Esophagus (tissue), 2 donors: ENCODE data around the gene POTEF. TPM values are rescaled to one million over a fixed set of nuclear protein-coding genes. Genes with fewer than 3 reads are reported as not detected.
"Not testable (repeated sequence)": the region's sequence is repeated elsewhere in the genome, so short reads cannot be mapped to it uniquely, and the experiment has no call there.

Experiments used
- H3K27ac ChIP-seq, 2 donors: one replicate each; pipeline ENCODE4 v1.5.1; 2013; ENCODE audit warnings: low read depth in 2 of 2, mild to moderate bottlenecking in 2 of 2, inconsistent platforms in 1 of 2, low read length in 1 of 2, moderate library complexity in 1 of 2
- H3K27me3 ChIP-seq, 2 donors: one replicate each; pipeline ENCODE4 v1.6.1; 2013; ENCODE audit warnings: low read length in 2 of 2, control low read depth in 1 of 2, mild to moderate bottlenecking in 1 of 2; ENCODE audit not compliant: insufficient read depth in 2 of 2, control insufficient read depth in 1 of 2
- H3K36me3 ChIP-seq, 2 donors: one replicate each; pipeline ENCODE4 v1.6.1; 2013; ENCODE audit warnings: low read length in 1 of 2; ENCODE audit not compliant: control insufficient read depth in 2 of 2, insufficient read depth in 2 of 2
- H3K4me1 ChIP-seq, 2 donors: one replicate each; pipeline ENCODE4 v1.6.1; 2013; ENCODE audit warnings: low read length in 1 of 2; ENCODE audit not compliant: control insufficient read depth in 2 of 2, insufficient read depth in 2 of 2
- H3K4me3 ChIP-seq, 2 donors: one replicate each; pipeline ENCODE4 v1.5.1; 2013; ENCODE audit warnings: low read length in 2 of 2, mild to moderate bottlenecking in 2 of 2, low read depth in 1 of 2, moderate library complexity in 1 of 2
- H3K9me3 ChIP-seq, 2 donors: one replicate each; pipeline ENCODE4 v1.6.1; 2013; ENCODE audit warnings: mild to moderate bottlenecking in 2 of 2, low read depth in 1 of 2, low read length in 1 of 2, moderate library complexity in 1 of 2; ENCODE audit not compliant: control insufficient read depth in 2 of 2, insufficient read depth in 1 of 2
- WGBS, 2 donors: extraction: QIAGEN DNeasy Blood & Tissue Kit; methylation state at CpG; one replicate each; pipeline ENCODE4 v1.1.7; 2013; 5-methylcytosine and 5-hydroxymethylcytosine counted together
- polyA plus RNA-seq, 2 donors: library from polyadenylated mRNA; stranded (reverse); fragments of 200-250 nt; gene quantifications; one replicate each; pipeline ENCODE4 v1.2.3, GENCODE V29; 2013
- donor health status: healthy with polysubstance abuse.
- donor health status: Bipolar disorder and iron deficiency.

Gene POTEF
- polyA plus RNA-seq, 2 donors: not detected

DNA sequence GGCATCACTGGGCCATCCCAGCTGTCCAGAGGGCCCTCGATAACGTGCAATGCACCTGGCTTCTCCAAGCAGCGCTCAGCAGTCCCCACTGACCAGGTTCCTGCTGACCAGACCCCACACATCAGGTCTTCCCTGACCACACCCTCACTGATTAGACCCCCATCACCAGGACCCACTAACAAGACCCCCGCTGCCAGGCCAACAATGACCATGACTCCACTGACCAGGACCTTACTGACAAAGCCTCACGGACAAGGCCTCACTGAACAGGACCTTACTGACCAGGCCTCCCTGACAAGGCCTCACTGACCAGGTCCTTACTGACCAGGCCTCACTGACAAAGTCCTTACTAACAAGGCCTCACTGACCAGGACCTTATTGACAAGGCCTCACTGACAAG lies 76.6 kb downstream of the POTEF start:
- H3K27ac ChIP-seq, H3K27me3 ChIP-seq, H3K4me3 ChIP-seq, H3K4me1 ChIP-seq, H3K36me3 ChIP-seq, H3K9me3 ChIP-seq: not testable (repeated sequence)
- 95 to 99% methylated on average over 2 to 3 of the region's 5 CpGs for WGBS, 2 donors

- WGBS, 2 donors: 30 to 35% methylated on average over 1 of the region's 4 CpGs
- not testable (repeated sequence) for H3K4me1 ChIP-seq, H3K27me3 ChIP-seq, H3K27ac ChIP-seq, H3K4me3 ChIP-seq, H3K36me3 ChIP-seq, H3K9me3 ChIP-seq
Measured at GRCh38 chr2:130048422-130048821, 80.6 kb downstream of the POTEF start.

DNA sequence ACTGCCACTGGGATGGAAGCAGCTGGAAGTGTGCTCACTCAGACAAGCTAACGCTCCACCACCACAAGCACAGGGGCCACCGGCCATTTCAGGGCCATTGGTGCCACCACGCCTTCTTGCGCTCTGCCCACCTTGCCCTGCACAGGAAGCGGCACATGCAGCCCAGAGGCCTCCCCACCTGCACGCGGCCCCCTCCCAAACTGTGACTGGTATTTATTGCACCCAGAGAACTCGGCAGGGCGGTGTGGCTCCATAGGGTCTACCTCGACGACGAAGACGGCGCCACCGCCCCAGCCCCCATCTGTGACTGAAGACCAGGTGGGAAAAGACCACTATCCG lies 90.8 kb downstream of the POTEF start:
- H3K36me3 ChIP-seq, H3K4me3 ChIP-seq, H3K27ac ChIP-seq, H3K9me3 ChIP-seq, H3K4me1 ChIP-seq, H3K27me3 ChIP-seq: not testable (repeated sequence)
- WGBS, 2 donors: 84 to 98% methylated on average over 8 to 16 of the region's 16 CpGs

- H3K4me1 ChIP-seq, H3K9me3 ChIP-seq, H3K27me3 ChIP-seq, H3K27ac ChIP-seq, H3K4me3 ChIP-seq, H3K36me3 ChIP-seq: not testable (repeated sequence)
- WGBS, 2 donors: 60 to 77% methylated on average over 1 of the region's 1 CpG
Measured at GRCh38 chr2:130025931-130026330, 103.1 kb downstream of the POTEF start.

Other genes with a start within 250 kb of the POTEF start
- gene RAB6C, start 149.6 kb downstream of the POTEF start, polyA plus RNA-seq: under 1 TPM in 1 of 2 donors, not detected in 1; 0.02 TPM
- gene CCDC74B, start 15.9 kb upstream of the POTEF start, polyA plus RNA-seq: 1 to 10 TPM; 1.0 to 1.1 TPM
- gene SMPD4, start 52.4 kb upstream of the POTEF start, polyA plus RNA-seq: 10 to 100 TPM; 29.7 to 32.2 TPM
- 100 to 1,000 TPM; 169 to 208 TPM for gene MZT2B, start 53.0 kb upstream of the POTEF start, polyA plus RNA-seq
- gene TUBA3E, start 69.2 kb upstream of the POTEF start, polyA plus RNA-seq: under 1 TPM in 1 of 2 donors, not detected in 1; 0.04 TPM
- 10 to 100 TPM; 42.7 to 74.4 TPM for gene IMP4, start 213.7 kb upstream of the POTEF start, polyA plus RNA-seq
- gene PTPN18, start 226.8 kb upstream of the POTEF start, polyA plus RNA-seq: 10 to 100 TPM; 20.5 to 32.5 TPM